A549 (cell line): ENCODE data around the gene KLHL2. TPM values are rescaled to one million over a fixed set of nuclear protein-coding genes. Genes with fewer than 3 reads are reported as not detected.
"Not testable (repeated sequence)": the region's sequence is repeated elsewhere in the genome, so short reads cannot be mapped to it uniquely, and the experiment has no call there.

ENCODE experiments used
- ATAC-seq, 2 experiments: fragments of 200-7000 bp in 1 of 2; fragments of >200 bp in 1 of 2; cut with Nextera tagmentation in 1 of 2; cut with Tn5 transposase in 1 of 2; 3 replicates each; pipeline versions ENCODE4 v1.8.0 to v1.9.1; 2018 to 2020; ENCODE audit warnings: mild to moderate bottlenecking in 1 of 2, moderate library complexity in 1 of 2
- CTCF ChIA-PET: fragments of 300-600 bp; sonication (Branson Sonifier 250); formaldehyde crosslinking; extraction: SDS; loops from one replicate; lab custom pipeline; 2021; ENCODE audit warnings: antibody characterized with exemption, inconsistent platforms; lab: Yijun Ruan, JAX
- POLR2A ChIA-PET: fragments of 350-600 bp; formaldehyde crosslinking; extraction: SDS; loops from one replicate; lab custom pipeline; 2021; ENCODE audit warnings: antibody characterized with exemption, inconsistent platforms; lab: Yijun Ruan, JAX
- DNase-seq, 2 experiments: peaks; one replicate each; pipeline versions ENCODE4 v3.0.0 to v3.0.0-alpha.2; 2011 to 2016; ENCODE audit warnings: low read depth in 1 of 2, low spot score in 1 of 2
- FAIRE-seq: peaks from 2 replicates; lab custom pipeline; 2011; peaks lifted over from hg19 to GRCh38; lab: Jason Lieb, UNC
- H3K27ac ChIP-seq, 2 experiments: fragments of >200 bp; sonication (Bioruptor Twin); formaldehyde crosslinking; 3 replicates each; pipeline ENCODE4 v1.5.1; 2016 to 2017
- H3K4me1 ChIP-seq: fragments of >200 bp; sonication (Bioruptor Twin); formaldehyde crosslinking; 3 replicates; pipeline ENCODE4 v1.6.1; 2016
- H3K4me2 ChIP-seq: fragments of >200 bp; sonication (Bioruptor Twin); formaldehyde crosslinking; 3 replicates; pipeline ENCODE4 v1.6.1; 2016
- H3K4me3 ChIP-seq: fragments of >200 bp; sonication (Bioruptor Twin); formaldehyde crosslinking; 3 replicates; pipeline ENCODE4 v1.5.1; 2016
- H3K9me3 ChIP-seq: fragments of >200 bp; sonication (Bioruptor Twin); formaldehyde crosslinking; 3 replicates; pipeline ENCODE4 v1.6.1; 2016
- BHLHE40 ChIP-seq: IDR thresholded peaks from 2 replicates; pipeline ENCODE4 v1.6.1; 2012; ENCODE audit warnings: low read depth, low read length, inconsistent platforms
- CHD4 ChIP-seq: fragments of 200-600 bp; sonication (generic); IDR thresholded peaks from 2 replicates; pipeline ENCODE4 v1.6.1; 2016; ENCODE audit warnings: antibody characterized with exemption, mild to moderate bottlenecking, borderline replicate concordance
- CTCF ChIP-seq: fragments of >200 bp; sonication (Bioruptor Twin); formaldehyde crosslinking; IDR thresholded peaks from 3 replicates; pipeline ENCODE4 v1.5.1; 2016
- E2F6 ChIP-seq: IDR thresholded peaks from 2 replicates; pipeline ENCODE4 v1.6.1; 2012; ENCODE audit warnings: low read depth, borderline replicate concordance
- FOSB ChIP-seq: fragments of 250-450 bp; sonication (Bioruptor Pico); IDR thresholded peaks from 2 replicates; pipeline ENCODE4 v1.5.0; 2020; ENCODE audit warnings: mild to moderate bottlenecking, moderate library complexity
- HOXA7 ChIP-seq: fragments of 250-450 bp; sonication (Bioruptor Pico); IDR thresholded peaks from 2 replicates; pipeline ENCODE4 v1.5.0; 2020; ENCODE audit warnings: mild to moderate bottlenecking, moderate library complexity
- KDM1A ChIP-seq: fragments of 200-600 bp; sonication (generic); IDR thresholded peaks from 2 replicates; pipeline ENCODE4 v1.6.1; 2016; ENCODE audit warnings: low read depth, mild to moderate bottlenecking
- MAFK ChIP-seq: fragments of 450-650 bp; IDR thresholded peaks from 2 replicates; pipeline ENCODE4 v1.6.1; 2014; ENCODE audit not compliant: partially characterized antibody
- MYC ChIP-seq: IDR thresholded peaks from 2 replicates; pipeline ENCODE4 v1.6.1; 2012; ENCODE audit warnings: mild to moderate bottlenecking, inconsistent platforms, low read length, improper control_type of control experiment, borderline replicate concordance
- NR3C1 ChIP-seq: fragments of >200 bp; sonication (Bioruptor Twin); formaldehyde crosslinking; IDR thresholded peaks from 3 replicates; pipeline ENCODE4 v1.6.1; 2017
- POLR2AphosphoS2 ChIP-seq: conservative IDR thresholded peaks from 2 replicates; pipeline ENCODE4 v1.6.1; 2012; ENCODE audit warnings: low read length, improper control_type of control experiment, inconsistent platforms
- ZNF302 ChIP-seq: fragments of 250-450 bp; sonication (Bioruptor Pico); IDR thresholded peaks from 2 replicates; pipeline ENCODE4 v1.9.0; 2021; ENCODE audit warnings: inconsistent platforms, mild to moderate bottlenecking, moderate library complexity
- WGBS: methylation state at CpG from one replicate; pipeline ENCODE4 v1.1.6; 2017; ENCODE audit errors: missing lambda C conversion rate; 5-methylcytosine and 5-hydroxymethylcytosine counted together
- polyA plus RNA-seq, 4 experiments: library from polyadenylated mRNA; depleted of rRNA in 3 of 4; stranded (reverse); fragments of >200 nt; fragmentation: RNase III in 1 of 4; extraction: RNeasy Plus Mini Kit Qiagen cat#74134 plus additional on column Dnase treatment in 1 of 4; gene quantifications; 2 replicates in 3 of 4; 3 replicates in 1 of 4; pipeline ENCODE4 v1.2.3, GENCODE V29; 2011 to 2017

The KLHL2 gene
- polyA plus RNA-seq, 2 of the 4 experiments (the other 2 are of a cell fraction) = 13.6 to 21.6 TPM

- 67% methylated on average over 6 of the region's 6 CpGs for WGBS
- no peaks in the 10 kb centered on the region for H3K9me3 ChIP-seq
- CTCF ChIA-PET = no interaction called here
These were observed 39.7 kb upstream of the KLHL2 start for GRCh38 chr4:165167650-165168049.

GRCh38 chr4:165170819-165171218 lies 36.5 kb upstream of the KLHL2 start:
- 60% methylated on average over 2 of the region's 2 CpGs for WGBS
- H3K9me3 ChIP-seq = no peaks in the 10 kb centered on the region
- TF ChIP-seq POLR2AphosphoS2 = no peak
- TF ChIP-seq HOXA7 = no peak
- TF ChIP-seq BHLHE40 = no peak
- TF ChIP-seq ZNF302 (CRISPR knock-in tag) = no peak
- H3K4me3 ChIP-seq = no peak overlapping the region
- no peaks in the 10 kb centered on the region for H3K4me1 ChIP-seq
- ChIA-PET POLR2A (no interaction called here), CTCF (interaction anchor here (1.0 to 1.1 kb wide), 2 partner anchors 74 to 175 kb away, joined by 3 read pairs; no protein-coding TSS in a partner anchor)
- H3K4me2 ChIP-seq = no peak overlapping the region
- H3K27ac ChIP-seq = no peak overlapping the region
- DNase-seq (no peak), ATAC-seq (no peak), FAIRE-seq (no peak)

More at GRCh38 chr4:165167650-165168049, 39.7 kb upstream of the KLHL2 start:
- Histone ChIP-seq H3K4me1 (no peaks in the 10 kb centered on the region), H3K27ac (no peak overlapping the region), H3K4me3 (no peak overlapping the region), H3K4me2 (no peak overlapping the region)
- FAIRE-seq (no peak), ATAC-seq (no peak), DNase-seq (no peak)
- POLR2A ChIA-PET = interaction anchor here (0.5 kb wide), 1 partner anchor 46 kb away, joined by 3 read pairs; no protein-coding TSS in a partner anchor
- TF ChIP-seq E2F6 (no peak), MAFK (no peak), KDM1A (no peak), CTCF (no peak), NR3C1 (no peak)

- 61% methylated on average over 3 of the region's 3 CpGs for WGBS
- DNase-seq, H3K4me2 ChIP-seq, ATAC-seq, FAIRE-seq, H3K4me1 ChIP-seq, H3K27ac ChIP-seq, H3K4me3 ChIP-seq, POLR2A ChIA-PET, H3K9me3 ChIP-seq: not testable (repeated sequence)
- CTCF ChIA-PET = interaction anchor here (0.7 to 1.1 kb wide), 2 partner anchors 14 to 44 kb away, joined by 3 read pairs; no protein-coding TSS in a partner anchor
These were observed 31.9 kb upstream of the KLHL2 start for GRCh38 chr4:165175470-165175869.

- Histone ChIP-seq H3K4me2 (no peak overlapping the region), H3K4me1 (no peaks in the 10 kb centered on the region), H3K27ac (no peak overlapping the region), H3K9me3 (no peaks in the 10 kb centered on the region), H3K4me3 (no peak overlapping the region)
- no peak for TF ChIP-seq MYC
- TF ChIP-seq CHD4 = no peak
- TF ChIP-seq FOSB (CRISPR knock-in tag) = no peak
- no peak for TF ChIP-seq KDM1A
- DNase-seq (no peak), ATAC-seq (no peak), FAIRE-seq (no peak)
- POLR2A ChIA-PET = no interaction called here
- CTCF ChIA-PET = interaction anchor here (0.7 kb wide), 1 partner anchor 14 kb away, joined by 3 read pairs; no protein-coding TSS in a partner anchor
- 61% methylated on average over 7 of the region's 7 CpGs for WGBS
These were observed 31.5 kb upstream of the KLHL2 start for GRCh38 chr4:165175879-165176278.
